Activated CD8-positive, alpha-beta memory T cell treated with anti-CD3 and anti-CD28 coated beads, Interleukin-2, amount 50 U/mL, for 1 hour (primary cell): ENCODE results near the gene OSBPL6.
"Not testable (repeated sequence)": the region's sequence is repeated elsewhere in the genome, so short reads cannot be mapped to it uniquely, and the experiment has no call there.

Experiments
- DNase-seq: peaks from one replicate; pipeline ENCODE4 v3.0.0-alpha.2; 2020; ENCODE audit errors: extremely low read depth

The OSBPL6 gene

DNA sequence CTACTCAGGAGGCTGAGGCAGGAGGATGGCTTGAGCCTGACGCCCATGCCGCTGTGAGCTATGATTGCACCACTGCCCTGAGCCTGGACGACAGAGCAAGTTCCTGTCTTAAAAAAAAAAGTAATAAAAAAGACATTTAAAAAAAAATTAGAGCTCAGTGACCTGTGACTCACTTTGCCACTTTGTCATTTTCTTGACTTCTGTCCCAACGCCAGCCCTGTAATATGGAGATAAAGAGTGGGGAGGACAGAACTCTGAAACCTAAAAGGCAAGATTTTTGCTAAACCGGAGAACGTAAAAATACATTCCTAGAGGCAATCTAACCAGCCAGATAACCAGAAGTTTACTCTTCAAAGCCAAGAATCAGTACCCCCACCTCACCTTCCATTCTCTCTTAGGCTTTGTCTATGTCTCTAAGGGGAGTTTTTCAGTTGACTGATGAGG is 207.7 kb downstream of the OSBPL6 start:
- no peak for DNase-seq

DNA sequence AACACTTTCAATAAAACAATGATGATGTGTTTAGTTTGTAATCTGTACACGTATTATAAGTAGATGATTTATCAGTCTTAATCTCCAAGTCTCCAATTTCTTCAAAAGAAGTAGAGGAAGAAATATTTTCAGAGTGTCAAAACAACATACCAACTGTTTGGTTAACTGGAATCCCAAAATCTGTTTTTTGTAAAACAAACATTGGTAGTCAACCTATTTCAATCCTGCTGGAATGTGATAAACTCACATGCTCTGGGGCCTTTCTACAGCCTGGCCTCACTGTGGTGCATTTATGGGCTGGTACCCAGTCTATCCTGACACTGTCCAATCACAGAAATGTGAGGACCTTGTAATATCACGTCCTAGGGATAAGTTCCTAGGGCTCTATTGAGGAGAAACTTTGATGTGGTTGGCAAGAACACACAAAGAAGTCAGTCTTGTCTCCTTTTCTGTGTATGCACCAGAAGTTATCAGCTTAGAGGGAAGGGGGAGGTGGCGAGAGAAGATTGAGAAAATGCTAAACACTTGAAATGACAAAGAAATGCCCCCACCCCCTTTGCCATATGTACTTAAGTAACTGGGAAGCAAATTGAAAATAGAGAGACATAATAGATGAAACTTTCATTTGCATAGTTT is 209.5 kb downstream of the OSBPL6 start:
- no peak for DNase-seq

DNA sequence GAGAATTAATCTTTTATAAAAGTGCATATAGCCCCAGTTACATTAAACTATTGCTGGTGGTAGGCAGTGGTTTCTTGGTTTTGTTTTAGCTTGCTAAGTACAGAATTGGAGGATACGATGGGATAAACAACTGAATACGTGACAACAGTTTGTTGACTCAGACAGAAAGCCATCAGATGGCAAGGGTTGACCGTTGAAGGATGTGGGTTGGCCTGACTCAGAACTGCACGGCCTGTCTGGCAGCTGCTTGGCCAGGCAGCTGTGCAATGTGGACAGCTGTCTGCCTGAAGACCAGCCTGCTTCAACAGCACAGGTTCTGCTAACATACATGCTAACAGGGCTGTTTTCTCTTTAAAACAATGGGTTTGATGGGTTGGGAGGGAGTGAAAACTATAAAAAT is 210.1 kb downstream of the OSBPL6 start:
- no peak for DNase-seq

DNA sequence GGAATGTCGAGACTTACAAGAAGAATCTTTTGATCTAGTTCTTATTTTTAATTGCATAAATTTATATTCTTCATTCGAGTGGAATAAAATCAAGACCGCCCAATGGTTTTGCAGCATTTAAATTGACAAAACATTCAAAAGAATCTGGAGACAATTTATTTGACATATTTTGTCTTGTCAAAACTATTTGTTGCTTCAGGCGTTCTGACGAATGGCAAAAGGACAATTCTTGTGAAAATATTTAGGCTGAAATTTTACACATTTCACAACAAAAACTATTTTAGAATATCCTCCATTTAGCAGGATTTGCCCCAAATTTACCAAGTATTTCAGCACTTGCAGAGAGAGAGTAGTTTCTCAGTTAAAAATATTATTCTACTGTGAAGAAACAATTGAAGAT is 214.9 kb downstream of the OSBPL6 start:
- no peak for DNase-seq

DNA sequence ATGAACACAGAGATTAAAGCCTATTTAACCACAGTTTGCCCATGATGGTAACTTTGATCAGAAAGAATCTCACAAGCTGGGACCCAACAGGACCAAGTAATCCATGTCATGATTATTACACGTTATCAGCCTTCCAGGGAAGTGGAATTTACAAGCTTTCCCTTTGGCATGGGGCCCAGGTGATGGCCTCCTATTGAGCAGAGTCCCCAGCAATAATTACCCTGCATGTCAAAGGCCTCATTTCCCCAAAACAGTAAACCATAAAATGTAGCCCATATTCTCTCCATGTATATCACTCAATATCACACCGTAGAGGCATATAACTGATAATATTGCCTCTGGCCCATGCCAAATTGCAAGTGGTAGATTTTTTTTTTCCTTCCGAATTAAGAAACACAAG is 217.7 kb downstream of the OSBPL6 start:
- DNase-seq: no peak

DNA sequence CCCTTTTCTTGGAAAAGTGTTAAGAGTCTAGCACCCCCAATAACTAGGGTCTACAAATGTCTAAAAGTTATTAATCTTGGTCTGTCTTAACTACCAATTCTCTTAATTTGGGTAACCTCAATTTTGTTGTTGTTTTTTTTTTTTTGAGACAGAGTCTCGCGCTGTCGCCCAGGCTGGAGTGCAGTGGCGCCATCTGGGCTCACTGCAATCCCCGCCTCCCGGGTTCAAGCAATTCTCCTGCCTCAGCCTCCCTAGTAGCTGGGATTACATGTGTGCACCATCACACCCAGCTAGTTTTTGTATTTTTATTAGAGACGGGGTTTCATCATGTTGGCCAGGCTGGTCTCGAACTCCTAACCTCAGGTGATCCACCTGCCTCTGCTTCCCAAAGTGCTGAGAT is 218.1 kb downstream of the OSBPL6 start:
- not testable (repeated sequence) for DNase-seq

DNA sequence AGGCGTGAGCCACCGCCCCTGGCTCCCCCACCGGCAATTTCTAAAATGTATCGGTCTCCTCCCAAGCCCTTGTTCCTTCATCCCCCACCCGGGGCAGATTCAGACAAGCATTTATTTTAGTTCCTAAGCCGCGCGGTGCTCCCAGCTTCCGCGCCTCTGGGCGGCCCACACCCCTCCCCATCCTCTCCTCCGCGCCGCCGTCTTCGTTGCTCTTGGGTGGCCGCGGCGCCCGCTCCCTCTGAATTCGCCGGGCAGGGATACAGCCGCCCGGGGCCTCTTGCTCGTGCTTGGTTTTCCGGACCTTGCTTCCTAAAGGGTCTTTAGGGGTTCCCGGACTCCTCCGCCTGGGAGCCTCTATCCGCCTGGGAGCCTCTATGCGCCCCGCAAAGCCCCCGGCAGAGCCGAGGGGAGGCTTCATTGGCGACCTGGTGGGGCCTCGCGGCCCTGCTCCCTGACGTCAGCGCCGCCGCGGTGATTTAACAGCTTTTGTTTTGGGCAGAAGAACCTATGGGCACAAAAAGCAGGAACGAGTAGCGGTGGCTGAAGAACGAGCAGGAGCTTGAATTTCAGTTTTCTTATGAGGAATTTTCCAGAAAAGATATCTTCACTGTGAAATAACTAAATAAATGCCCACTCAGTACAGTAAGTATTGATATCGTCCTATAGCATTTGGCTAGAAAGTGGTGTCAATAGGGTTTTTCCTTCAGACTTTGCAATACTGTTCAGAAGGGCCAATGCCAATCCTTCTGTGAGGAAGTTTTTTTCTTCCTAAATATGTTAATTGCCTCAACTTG is 219.4 kb downstream of the OSBPL6 start:
- peak; percentile 39 for DNase-seq

DNA sequence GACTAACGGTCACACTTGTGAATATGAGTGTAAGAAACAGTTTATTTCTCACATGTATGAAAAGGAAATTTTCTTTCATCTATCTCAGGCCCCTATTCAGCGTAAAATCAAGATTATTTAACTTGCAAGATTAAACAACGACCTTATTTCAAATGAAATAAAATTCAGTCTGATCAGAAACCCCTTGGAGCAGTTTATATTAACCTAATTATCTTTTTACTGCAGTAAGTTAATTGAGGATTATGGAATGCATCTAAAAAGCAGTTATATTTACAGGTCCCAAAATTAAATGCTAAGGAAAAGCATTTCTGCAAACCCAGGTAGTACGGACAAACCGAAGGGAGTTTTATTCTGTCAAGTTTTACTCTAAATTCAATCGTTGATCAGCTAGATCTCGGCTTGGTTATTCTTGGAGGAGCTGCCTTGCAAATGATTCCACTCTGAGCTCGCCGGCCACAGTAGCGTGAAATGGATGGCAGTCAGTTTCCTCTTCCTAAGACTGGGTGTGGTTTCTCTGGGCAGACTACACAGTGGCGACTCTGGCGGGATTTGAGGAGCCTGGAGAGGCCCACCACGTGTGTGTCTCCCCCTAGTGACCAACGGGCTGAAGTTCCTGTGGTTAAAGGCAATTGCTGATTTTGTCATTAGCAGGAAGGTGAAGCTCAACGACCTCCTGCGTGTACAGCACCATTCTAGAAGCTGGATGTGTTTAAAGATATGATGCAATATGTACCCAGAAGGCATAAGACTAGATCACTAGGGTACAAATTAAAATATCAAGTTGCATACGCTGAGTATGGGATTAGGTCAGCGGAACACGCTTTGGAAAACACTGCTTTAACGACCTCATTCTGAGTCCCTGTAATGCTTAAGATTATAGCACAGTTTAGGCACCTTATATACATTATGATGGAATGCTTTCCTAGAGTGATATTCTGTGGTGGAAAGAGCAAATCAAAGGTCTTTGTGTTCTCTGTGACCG is 220.2 kb downstream of the OSBPL6 start:
- DNase-seq: peak; percentile 31

DNA sequence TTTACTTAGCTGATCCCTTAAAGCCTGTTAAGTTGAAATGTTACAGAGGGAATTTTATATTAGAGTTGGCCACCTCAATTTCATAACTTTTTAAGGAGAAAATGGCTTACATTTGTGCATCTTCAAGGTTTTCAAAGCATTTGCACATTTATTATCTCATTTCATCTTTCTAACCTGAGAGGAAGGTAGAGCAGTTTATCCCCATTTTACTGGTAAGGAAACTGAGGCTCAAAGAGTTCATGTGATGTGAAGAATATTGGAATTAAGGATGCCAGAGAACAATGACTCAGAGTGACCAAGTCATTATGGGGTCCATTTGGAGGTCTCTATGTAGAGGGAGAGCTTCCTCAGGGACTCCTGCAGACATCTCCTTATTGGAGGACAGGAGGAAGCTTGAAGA is 221.7 kb downstream of the OSBPL6 start:
- DNase-seq: no peak

DNA sequence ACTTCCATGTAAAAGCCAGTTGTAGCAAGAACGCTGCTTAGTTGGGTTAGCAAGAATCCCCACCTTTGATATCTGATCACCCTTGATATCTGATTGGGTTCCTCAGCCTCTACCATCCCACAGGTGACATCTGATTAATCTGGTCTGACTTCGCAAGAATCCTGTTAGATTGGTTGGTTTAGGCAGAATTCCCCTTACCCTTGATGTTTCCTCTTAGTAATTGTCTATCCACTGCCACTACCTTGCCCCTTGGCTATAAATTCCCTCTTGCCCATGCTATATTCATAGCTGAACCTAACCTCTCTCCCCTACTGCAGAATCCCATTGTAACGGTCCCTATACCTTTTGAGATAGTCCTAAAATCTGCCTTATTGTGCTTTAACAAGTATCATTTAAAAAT is 223.6 kb downstream of the OSBPL6 start:
- DNase-seq: no peak

DNA sequence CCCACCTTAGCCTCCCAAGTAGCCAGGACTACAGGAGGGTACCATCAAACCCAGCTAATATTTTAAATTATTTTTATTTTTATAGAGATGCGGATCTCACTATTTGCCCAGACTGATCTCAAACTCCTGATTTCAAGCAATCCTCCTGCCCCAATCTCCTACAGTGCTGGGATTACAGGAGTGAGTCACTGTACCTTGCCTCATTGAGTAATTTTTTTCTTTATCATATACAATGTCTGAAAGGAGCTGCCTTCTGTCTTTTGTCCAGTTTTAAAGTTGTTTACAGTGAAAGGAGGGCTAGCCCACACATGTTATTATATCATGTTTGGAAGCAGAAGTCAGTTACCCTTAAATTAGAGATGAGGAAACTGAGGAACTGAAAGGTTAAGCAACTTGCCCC is 224.1 kb downstream of the OSBPL6 start:
- no peak for DNase-seq

DNA sequence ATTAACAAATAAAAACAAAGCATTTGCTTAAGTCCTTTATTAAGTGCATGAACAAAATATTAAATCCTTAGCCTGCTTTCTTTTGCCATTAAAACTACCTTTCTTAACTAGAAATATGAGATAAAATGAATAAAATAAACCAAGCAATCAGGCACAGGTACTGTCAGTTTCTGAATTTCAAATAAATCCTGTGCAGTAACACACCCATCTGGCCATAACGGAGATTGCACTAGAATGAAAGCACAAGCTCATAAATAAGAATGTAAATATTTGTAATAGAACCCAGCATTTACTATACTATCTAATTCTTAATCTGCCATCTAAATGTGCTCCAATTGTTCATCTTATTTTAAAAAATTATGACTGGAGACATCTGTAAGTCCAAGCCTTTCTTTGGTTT is 224.8 kb downstream of the OSBPL6 start:
- DNase-seq: no peak

DNA sequence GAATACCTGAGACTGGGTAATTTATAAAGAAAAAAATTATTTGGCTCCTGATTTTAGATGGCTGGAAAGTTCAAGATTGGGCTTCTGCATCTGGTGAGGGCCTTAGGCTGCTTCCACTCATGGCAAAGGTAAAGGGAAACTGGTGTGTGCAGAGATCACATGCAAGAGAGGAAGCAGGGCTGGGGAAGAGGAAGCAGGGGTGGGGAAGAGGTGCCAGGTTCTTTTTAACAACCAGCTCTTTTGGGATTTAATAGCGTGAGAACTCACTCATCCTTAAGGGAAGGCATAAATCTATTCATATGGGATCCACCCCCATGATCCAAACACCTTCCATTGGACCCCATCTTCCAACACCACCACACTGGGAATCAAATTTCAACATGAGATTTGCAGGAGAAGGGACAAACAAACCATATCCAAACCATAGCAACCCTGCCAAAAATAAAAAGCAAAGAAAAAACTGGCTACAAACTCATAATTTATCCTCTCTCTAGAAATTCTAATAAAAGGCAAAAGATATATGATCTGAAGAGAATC is 226.2 kb downstream of the OSBPL6 start:
- no peak for DNase-seq

DNA sequence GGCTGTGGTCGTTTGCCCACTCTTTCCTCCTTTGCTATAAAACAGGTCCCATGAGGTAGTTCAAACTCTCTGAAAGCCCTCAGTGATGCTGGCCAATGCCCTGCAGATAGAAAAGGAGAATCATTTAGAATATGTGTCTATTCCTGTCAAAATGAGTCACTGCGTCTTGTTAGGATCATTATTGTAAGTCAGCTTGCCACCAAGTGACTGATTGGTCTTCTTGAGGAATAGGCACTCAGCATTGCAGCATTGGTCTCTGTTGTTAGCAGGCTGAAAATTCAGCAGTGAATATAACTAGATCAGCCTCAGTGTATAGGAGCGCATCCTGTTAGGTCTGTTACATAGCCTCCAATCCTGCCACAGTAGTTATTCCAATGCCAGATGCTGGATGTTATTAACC is 227.8 kb downstream of the OSBPL6 start:
- DNase-seq: no peak

DNA sequence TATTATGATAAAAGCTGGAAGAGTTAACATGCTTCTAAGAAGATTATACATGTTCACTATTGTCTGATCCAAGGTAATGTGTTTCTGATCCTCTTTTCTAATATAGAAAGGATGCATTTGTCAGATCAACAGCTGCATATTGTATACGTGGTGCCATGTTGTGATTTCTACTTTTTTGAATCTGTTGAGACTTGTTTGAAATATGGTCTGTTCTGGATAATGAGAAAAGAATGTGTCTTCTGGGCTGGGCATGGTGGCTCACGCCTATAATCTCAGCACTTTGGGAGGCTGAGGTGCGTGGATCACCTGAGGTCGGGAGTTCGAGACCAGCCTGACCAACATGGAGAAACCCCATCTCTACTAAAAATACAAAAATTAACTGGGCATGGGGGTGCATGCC is 229.4 kb downstream of the OSBPL6 start:
- DNase-seq: not testable (repeated sequence)

DNA sequence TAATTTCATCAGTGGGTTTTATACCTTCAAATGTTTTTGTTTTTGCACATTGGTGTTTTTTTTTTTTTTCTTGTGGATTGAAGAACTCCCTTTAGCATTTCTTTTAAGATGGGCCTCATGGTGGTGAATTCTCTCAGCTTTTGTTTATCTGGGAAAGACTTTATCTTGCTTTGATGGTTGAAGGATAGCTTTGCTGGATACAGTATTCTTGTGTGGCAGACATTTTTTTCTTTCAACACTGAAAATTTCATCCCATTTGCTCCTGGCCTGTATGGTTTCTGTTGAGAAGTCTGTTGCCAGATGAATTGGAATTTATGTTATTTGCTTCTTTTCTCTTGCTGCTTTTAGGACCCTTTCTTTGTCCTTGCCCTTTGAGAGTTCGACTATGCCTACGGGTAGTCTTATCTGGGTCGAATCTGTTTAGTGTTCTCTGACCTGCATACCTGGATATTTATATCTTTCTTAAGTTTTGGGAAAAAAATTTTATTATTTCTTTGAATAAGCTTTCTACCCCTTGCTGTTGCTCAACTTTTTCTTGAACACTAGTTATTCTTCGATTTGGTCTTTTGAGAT is 231.0 kb downstream of the OSBPL6 start:
- no peak for DNase-seq

DNA sequence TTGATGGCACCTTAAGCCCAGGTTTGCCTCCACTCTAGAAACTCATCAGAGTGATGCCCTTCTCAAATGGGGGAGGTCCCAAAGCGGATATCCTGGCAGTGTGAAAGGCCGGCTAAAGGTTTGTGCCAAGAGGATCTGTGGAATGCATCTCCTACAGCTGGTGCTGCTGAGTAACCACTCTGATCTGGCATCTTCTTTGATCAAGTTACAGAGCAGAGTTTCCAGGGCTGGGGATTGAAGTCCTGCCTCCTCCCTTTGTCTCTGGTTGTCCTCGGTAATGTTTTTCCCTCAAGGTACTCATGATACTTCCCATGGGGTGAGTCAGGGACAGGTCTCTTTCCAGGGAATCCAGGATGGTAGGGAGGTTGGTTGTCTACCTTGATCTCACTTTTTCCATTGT is 232.1 kb downstream of the OSBPL6 start:
- no peak for DNase-seq

DNA sequence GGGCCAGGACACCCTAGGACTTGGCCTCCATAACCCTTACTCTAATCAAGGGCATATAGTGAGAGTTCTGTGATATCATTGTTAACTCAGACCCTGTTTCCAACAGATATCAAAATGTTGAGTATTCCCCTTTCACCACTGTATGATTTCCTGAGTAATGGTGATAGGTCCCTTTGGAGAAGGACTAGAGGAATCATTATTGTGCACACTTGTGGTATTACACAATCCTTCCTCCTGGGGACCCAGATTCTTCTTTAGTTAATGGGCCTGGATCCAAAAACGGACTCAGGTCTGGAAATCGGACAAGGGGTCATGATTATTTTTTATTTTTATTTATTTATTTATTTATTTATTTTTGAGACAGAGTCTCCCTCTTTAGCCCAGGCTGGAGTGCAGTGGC is 233.1 kb downstream of the OSBPL6 start:
- no peak for DNase-seq

DNA sequence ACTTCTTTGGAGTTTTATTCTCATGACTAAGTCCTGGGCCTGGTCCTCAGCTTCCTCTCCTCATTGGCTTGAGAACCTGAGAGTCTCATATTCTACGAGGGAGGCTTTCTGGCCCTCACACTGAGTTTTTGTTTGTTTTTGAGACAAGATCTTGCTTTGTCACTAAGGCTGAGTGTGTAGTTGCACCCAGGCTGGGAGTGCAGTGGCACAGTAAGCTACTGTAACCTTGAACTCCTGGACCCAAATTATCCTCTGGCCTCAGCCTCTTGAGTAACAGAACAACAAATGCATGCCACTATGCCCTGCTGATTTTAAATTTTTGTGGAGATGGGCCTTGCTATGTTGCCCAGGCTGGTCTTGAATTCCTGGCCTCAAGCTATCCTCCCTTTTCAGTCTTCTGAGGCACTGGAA is 234.1 kb downstream of the OSBPL6 start:
- no peak for DNase-seq

DNA sequence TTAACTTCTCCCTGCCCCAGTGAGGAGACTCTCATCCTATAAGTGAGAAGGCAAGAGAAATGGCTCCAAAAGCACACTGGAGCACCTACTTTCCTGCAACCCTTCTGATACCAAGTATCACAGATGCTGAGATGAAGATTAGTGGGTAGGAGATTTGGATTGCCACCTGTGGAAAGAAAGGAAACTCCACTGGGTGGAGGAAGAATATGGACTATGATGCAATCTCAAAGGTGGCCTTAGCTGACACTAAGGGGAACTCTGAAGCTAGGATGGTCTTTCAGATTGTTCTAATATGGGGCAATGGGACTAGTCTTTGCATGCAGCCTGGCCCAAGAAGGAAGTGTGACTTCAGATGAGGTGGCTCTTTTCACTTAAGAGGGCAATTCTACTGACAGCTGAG is 235.0 kb downstream of the OSBPL6 start:
- DNase-seq: no peak

DNA sequence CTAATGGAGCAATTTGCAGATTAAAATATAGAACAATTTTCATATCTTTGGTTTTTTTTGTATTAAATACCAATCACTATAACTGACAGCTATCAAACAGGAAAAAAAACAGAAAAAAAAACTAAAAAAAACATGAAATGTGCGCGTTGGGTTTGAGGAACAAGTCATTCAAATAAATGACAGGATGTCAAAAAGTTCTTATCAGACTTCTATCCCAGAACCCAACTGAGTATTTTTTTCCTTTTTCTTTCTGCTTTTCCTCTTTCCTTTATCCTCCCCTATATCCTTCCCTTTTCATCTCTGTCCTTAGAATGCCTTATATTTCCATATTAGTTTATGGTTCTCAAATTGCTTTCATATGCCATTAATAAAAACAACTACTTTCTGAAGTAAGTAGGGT is 242.3 kb downstream of the OSBPL6 start:
- DNase-seq: no peak

DNA sequence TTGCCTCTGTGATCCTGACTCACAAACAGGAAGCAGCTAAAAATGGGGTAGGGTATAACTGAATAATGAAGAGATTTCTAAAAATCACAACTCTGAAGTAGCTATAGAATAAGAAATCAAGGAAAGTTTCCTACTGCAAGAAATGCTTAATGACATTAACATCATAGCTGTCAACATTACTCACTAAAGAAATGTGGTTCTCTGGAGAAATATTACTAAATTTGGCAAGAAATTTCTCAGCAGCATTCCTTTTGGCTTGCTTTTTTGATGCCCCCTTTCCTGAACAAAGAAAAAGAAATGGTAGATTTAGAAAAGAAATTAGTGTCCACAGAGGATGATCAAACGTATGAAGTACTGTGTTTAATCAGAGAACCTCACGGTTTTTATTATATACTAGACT is 247.1 kb downstream of the OSBPL6 start:
- no peak for DNase-seq
